LNCAP (cell line): Measurements from ENCODE around the gene PRSS21.

Experiments used
- TF ChIP-seq, protein P1 (sequence below): fragments of 450-650 bp; IDR thresholded peaks from 2 replicates; pipeline ENCODE4 v1.5.1; 2017; ENCODE audit warnings: mild to moderate bottlenecking

The PRSS21 gene

DNA sequence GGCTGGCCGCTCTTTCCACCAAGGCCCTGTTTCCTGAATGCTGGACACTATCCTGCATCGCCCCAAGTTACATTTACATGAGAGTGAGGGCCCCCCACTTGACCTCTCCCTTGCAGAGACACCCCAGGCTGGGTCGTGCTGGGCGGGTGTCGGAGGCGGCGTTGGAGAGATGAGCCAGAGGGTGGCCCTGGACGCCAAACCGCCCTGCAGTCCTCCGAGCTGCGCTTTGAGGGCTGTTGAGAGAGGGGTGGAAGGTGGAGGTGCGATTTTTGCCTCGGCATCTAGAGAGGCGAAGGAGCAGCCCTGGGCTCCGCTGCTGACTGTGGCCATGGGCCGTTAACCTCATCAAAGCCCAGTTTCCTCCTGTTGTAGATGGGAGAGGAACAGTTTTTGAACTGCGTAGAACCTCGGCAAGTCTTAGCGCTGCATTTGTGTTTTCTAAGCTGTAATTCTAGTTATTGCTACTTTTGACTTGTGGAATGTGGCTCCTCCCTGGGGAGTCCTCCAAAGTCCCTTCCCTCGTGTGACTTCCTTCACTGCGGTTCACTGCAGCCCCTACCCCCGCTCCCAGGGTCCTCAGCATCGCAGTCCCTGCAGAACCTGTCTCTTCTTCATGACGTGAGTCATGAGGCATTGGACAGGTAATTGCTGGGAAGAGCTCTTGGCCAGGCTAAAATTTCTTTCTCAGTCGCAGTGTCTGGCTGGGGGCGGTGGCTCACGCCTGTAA is 39.0 kb upstream of the PRSS21 start:
- TF ChIP-seq, protein P1, sequence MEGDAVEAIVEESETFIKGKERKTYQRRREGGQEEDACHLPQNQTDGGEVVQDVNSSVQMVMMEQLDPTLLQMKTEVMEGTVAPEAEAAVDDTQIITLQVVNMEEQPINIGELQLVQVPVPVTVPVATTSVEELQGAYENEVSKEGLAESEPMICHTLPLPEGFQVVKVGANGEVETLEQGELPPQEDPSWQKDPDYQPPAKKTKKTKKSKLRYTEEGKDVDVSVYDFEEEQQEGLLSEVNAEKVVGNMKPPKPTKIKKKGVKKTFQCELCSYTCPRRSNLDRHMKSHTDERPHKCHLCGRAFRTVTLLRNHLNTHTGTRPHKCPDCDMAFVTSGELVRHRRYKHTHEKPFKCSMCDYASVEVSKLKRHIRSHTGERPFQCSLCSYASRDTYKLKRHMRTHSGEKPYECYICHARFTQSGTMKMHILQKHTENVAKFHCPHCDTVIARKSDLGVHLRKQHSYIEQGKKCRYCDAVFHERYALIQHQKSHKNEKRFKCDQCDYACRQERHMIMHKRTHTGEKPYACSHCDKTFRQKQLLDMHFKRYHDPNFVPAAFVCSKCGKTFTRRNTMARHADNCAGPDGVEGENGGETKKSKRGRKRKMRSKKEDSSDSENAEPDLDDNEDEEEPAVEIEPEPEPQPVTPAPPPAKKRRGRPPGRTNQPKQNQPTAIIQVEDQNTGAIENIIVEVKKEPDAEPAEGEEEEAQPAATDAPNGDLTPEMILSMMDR: no peak

DNA sequence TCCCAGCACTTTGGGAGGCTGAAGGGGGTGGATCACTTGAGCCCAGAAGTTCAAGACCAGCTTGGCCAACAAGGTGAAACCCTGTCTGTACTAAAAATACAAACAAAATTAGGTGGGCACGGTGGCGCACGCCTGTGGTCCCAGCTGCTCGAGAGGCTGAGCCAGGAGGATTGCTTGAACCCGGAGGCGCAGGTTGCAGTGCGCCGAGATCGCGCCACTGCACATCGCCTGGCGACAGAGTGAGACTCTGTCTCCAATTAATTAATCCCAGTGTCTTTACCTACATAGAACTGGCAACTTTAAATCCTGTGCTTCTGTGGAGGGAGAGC is 38.4 kb upstream of the PRSS21 start:
- TF ChIP-seq, protein P1: no peak

DNA sequence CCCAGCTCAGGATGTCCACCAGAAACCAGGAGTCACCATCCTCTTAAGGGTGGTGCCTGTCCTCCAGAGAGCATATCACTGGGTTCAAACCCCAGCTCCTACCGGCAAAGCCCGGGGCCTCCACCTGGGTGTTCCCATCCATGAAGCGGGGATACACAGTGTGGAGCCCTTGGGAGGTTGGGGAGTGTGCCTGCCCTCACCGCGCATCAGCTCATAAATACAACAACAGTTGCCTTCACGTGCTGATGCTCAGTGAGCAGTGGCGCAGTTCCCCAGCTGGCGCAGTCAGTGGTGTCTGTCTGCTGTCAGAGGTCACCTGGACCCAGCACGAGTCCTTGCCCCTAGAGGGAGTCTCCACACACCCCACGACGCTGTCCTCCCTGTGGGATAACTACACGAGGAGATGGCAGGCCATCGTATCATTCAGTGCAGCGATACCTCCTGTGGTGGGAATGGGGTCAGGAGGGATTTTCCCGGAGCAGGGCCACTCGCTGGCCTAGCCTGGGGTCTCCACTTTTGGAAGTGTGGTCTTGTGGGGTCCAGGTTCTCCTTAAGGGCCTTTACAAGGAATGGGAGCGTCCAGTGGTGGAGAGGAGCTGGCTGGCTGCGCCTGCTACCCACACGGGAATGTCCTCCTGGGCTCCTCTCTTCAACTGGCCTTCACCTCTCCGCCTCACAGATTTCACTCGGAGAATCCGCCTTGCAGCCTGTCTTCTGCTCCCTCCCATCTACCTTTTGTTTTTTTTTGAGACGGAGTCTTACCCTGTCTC is 37.7 kb upstream of the PRSS21 start:
- TF ChIP-seq, protein P1: no peak

DNA sequence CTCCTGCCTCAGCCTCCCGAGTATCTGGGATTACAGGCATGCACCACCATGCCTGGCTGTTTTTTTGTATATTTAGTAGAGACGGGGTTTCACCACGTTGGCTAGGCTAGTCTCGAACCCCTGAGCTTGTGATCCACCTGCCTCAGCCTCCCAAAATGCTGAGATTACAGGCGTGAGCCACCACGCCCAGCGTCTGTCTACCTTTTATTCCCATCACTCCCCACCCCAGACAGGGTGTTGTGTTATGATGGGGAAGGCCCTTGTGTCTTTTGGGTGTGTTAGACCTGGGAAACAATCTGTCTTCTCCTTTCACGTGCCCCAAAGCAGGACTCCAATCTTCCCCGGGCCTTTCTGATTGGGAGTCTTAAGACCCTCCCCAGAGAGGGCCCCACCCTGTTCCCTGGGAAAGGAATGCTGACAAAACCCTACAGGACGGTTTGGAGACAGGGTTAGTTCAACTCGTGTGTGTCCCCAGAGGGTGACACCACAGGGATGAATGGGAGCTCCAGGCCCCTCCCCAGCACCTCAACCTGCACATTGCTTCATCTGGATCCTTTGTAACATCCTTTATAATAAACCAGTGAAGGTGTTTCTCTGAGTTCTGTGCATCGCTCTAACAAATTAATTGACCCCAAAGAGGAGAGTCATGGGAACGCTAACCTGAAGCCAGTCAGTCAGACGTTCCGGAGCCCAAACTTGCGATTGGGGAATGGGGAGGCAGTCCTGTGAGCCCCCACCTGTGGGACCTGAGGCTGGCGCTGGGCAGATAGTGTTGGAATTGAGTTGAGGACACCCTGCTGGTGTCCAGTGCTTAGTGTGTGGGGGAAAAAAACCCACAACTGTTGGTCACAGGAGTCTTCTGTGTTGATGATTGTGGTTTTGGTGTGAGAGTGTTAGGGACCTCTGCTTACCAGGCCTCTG is 36.8 kb upstream of the PRSS21 start:
- TF ChIP-seq, protein P1: no peak

DNA sequence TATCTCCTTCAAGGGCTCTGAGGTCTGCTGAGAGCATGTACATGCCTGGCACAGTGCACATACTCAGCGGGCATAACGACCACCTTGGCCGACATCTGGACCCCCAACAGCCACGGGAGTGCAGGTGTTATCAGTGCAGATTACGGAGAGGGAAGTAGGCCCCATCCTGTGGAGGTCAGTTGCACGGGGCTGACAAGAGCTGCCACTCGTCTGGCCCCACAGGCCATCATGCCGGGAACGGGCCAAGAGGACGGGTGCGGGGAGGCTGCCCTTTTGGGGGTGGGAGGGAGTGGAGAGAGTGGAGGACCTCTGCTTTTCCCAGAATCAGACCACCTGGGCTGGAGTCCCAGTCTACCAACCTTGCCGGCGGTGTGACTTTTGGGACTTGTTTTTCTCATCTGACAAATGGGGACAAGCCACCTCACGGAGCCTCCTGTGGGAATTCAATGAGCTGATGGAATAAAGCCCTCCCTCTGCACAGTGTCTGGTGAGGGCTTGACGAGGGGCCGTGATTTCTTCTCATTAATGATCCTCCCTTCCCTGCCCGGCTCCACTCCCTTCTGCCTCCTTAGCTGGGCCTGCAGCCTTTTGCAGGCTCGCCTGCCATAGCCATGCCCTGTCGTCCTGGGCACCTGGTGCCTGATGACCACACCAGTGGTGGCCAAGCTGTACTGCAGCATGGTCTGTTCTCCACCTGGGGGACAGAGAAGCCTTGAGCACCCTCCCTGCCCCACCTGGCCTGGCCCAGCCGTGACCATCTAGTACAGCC is 34.3 kb upstream of the PRSS21 start:
- TF ChIP-seq, protein P1: no peak

DNA sequence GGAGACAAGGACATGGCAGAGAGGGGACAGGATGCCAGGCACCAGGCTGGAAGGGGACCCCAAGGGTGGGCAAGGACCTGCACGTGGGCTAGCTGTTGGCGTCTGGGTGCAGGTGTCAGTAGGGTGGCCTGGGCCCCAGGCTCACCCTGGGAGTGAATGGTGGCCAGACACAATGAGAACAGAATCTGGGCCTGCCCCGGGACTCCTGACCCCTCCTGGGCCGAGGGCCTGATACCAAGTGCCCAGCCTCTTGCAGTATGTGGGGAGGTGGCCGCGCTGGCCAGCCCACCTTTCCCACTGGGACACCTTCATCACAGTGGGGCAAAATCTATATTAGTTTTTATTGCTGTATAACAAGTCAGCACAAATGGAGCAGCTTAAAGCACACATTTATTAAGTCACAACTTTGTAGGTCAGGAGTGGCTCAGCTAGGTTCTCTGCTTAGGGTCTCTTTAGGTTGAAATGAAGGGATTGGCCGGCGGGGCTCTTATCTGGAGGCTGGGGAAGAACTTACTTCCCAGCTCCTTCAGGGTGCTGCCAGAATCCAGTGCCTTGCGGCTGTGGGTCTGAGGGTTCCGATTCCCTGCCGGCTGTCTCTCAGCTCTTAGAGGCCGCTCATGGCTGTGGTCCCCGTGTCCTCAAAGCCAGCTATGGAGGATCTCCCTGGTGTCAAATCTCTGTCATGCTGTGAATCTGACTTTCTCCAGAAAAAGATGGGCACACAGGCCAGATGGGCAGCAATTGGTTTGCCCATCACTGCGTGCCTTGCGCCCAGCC is 33.3 kb upstream of the PRSS21 start:
- TF ChIP-seq, protein P1: no peak
